HG02588 (cell line): ENCODE results near the gene GFOD1.

Experiments
- ATAC-seq: cut with Tn5 transposase; IDR thresholded peaks from one replicate; pipeline ENCODE4 v1.9.1; 2021; ENCODE audit warnings: mild to moderate bottlenecking, moderate library complexity; ENCODE audit not compliant: unreplicated experiment

GFOD1 gene

GRCh38 chr6:13427801-13428582, 59.4 kb downstream of the GFOD1 start:
- ATAC-seq, result peak; percentile 64

DNA sequence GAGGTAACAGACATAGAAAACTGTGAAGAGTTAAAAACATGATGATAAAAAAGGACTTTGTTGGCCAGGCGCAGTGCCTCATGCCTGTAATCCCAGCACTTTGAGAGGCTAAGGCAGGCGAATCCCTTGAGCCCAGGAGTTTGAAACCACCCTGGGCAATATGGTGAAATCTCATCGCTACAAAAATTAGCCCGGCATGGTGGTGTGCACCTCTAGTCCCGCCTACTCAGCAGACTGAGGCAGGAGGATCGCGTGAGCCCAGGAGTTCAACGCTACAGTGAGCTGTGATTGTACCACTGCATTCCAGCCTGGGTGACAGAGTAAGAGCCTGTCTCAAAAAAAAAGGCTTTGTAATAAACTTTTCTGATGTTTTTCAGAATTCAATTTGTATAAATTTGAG, 60.1 kb downstream of the GFOD1 start:
- no peak for ATAC-seq

DNA sequence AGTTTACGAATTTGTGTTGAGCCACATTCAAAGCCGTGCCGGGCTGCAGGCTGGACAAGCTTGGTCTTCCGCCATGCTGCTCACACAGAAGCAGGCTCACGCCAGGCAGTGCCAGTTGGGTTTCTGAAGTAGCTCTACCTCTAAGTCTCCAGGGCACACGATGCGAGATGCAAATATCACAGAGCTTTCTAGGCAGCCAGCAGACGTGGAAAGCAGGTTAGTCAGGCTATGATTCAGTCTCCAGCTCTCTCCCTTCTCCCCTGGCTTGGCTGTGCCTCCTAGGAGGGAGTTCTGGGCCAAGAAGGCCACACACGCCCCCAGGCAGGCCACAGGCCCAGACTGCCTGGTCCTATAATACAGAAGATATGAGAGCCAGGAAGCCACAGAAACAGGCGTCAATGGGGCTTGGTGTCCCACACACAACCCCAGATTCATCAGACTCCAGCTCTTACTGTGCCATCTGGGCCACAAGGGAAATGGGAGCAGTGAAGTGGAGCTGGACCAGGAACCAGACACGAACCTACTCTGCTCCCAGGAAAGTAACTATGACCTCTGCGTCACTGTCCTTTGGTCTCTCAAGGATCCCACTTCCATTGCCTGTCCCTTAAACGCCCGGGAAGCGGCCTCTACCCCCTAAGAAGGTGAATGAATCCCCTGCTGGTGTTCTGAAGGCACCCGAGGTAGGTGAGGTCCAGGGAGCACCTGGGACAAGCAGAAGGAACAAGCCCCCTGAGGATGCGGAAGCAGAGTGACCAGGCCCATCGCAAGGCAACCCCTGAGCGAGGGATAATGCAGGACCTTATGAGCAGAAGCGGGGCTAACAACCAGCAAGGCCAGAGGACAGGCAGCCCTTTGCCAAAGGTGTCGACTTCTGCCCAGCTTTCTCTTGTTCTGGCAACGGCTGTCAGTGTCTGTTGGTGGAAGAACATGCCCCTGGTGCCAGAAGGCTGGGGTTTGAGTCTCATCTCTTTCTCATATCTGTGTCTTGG, 61.2 kb downstream of the GFOD1 start:
- no peak for ATAC-seq

DNA sequence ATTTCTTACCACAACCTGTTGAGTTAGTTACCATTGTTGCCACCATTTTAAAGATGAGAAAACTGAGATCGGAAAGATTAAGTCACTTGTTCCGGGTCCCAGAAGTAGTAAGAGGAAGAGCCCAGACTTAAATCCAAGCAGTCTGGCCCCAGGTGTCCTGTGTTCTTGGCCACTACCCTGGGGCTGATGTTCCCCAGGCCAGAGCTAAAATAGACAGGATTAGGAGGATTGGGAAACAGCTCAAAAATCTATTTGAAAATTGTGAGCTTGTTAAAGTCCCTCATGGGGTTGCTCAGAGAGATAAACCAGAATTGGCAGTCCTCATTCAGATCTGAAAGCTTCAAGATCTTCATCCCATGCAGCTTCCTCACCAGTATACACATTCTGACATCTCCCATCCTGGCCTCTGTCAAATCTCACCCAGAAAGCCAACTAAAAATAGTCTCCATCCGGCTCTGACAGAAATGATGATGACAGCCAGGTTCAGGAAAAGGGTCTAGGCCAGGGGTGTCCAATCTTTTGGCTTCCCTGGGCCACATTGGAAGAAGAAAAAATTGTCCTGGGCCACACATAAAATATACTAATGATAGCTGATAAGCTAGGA, 62.0 kb downstream of the GFOD1 start:
- no peak for ATAC-seq

- no peak for ATAC-seq
Measured at GRCh38 chr6:13423252-13423651, 64.1 kb downstream of the GFOD1 start.

- no peak for ATAC-seq
Measured at GRCh38 chr6:13422681-13423221, 64.6 kb downstream of the GFOD1 start.

DNA sequence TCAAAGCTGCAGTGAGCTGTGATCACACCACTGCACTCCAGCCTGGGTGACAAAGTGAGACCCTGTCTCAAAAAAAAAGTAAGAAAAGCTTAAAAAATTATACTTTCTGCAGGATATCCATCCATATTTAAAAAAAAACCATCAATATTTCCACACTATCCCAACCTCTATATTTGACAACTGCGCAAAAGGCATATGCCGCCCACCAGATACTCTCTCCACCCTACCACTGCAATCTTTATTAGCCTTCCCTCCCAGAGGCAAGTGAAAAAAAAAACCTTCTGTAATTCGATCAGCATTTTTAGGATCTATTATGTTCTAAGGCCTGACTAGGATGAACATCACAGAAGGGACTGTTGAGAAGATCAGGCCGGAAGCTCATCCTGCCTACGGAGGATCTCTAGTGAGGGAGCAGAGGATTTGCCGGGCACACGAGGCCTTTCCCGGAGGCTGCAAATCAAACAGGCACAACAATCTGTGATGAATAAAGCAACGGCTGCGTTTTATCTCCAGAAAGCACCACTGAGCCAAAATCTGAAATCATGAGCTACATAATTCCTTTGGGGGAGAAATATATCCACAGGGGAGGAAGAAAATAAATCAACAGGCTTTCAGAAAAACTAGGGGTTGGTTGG, 65.9 kb downstream of the GFOD1 start:
- ATAC-seq, result no peak

DNA sequence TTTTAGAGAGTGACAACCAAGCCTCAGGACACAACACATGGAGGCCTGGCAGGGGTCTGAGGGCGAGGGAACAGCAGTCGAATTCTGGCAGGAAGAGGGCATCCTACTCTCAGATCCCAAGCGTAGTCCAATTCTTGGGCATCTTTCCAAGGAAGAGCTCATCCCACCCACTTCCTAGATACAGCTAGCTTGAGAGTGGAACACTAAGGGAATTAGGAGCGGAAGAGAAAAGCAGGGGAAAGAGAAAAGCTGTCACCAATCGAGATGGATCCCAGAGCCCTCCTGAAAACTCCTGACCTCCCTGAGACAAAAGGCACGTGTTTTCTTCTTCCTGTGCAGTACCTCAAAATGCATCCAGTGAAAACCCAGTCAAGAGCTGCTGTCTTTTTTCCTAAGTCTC, 67.1 kb downstream of the GFOD1 start:
- no peak for ATAC-seq

GRCh38 chr6:13419422-13420195, 67.8 kb downstream of the GFOD1 start:
- ATAC-seq, result no peak

DNA sequence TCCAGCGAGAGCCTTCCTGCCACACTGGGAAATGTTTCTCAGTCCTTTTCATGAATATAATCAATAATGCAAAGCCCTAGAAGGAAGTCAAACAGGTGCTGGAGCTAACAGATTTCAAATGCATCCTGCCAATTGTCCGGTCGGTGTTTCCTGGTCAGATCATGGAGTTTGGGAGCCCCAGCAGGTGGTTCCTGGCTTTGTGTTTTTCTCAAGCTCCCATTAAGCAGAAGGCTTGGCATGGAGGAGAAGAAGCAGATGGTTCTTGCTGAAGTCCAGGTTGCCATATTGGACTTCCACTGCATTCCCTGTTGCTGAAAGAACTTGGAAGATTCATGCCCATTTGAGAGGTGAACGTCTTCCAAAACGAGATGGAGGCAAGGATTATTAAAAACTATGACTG, 68.6 kb downstream of the GFOD1 start:
- no peak for ATAC-seq

GRCh38 chr6:13417954-13418353, 69.4 kb downstream of the GFOD1 start:
- ATAC-seq, result no peak

- no peak for ATAC-seq
Measured at GRCh38 chr6:13417431-13417830, 70.0 kb downstream of the GFOD1 start.

- ATAC-seq, result no peak
Measured at GRCh38 chr6:13415283-13415682, 72.1 kb downstream of the GFOD1 start.

GRCh38 chr6:13413900-13414555, 73.4 kb downstream of the GFOD1 start:
- no peak for ATAC-seq

GRCh38 chr6:13413466-13413862, 73.9 kb downstream of the GFOD1 start:
- no peak for ATAC-seq

DNA sequence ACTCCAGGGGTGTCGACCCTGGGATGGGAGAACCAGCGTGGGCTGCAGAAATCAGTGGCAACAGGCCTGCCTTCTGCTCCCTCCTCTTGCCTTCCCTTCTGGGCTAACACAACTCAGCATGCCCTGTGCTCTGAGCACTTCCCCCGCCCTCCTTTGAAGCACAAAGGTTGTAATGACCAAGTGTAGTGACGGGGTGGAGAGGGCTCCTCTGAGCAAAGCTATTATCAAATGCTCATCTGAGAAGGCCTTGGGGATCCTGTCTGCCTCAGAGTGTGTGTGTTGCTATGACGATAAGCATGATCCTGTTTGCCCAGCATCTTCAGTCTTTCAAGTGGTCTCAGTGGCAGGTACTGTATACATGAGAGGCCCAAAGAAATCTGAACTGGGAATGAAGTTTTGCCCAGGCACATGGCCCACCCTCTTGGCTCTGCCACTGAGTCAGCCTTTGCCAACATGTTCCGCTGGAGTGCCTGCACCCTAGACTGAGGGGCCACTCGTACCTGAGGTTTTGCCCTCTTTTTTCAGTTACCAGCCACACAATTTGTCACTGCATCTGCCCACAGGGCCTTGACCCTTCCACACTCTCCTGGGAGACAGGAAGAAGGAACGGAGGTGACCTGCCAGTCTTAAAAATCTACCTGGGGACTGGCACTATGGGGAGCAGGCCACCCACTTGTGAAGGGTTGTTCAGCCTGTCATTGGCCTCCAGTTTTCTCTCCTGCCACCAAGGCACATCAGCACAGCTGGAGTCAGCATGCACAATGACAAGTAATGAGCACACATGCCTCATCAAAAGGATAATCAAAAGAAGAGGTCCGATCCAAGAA, 74.5 kb downstream of the GFOD1 start:
- ATAC-seq, result no peak

- no peak for ATAC-seq
Measured at GRCh38 chr6:13412211-13412610, 75.2 kb downstream of the GFOD1 start.

DNA sequence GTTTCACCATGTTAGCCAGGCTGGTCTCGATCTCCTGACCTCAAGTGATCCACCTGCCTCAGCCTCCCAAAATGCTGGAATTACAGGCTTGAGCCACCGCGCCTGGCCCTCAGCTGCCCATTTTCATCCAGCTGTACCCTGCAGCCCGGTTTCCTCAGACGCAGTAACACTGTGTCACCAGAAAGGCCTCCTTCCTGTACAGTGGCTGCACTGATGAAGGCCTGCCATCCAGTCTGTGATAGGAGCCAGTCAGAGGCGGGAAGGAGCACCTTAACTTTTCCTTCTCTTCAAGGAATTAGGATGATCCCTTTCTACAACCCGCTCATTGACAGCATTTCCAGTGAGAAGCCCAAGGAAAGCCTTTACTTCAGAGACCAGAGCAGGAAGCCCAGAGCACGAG, 75.9 kb downstream of the GFOD1 start:
- ATAC-seq, result no peak

- ATAC-seq, result no peak
Measured at GRCh38 chr6:13409991-13410390, 77.4 kb downstream of the GFOD1 start.
